Hepatocyte (in vitro differentiated cells): ENCODE measurements around the gene GRID1. TPM values are rescaled to one million over a fixed set of nuclear protein-coding genes. Genes with fewer than 3 reads are reported as not detected.

Source experiments
- DNase-seq: peaks from one replicate; pipeline ENCODE4 v3.0.0-alpha.2; 2016; ENCODE audit warnings: low spot score
- H2AFZ ChIP-seq: fragments of 200-600 bp; sonication (generic); 2 replicates; pipeline ENCODE4 v1.6.0; 2016; ENCODE audit warnings: antibody characterized with exemption, mild to moderate bottlenecking
- H3K27ac ChIP-seq: fragments of 200-600 bp; sonication (generic); 2 replicates; pipeline ENCODE4 v1.5.1; 2016; ENCODE audit warnings: mild to moderate bottlenecking
- H3K27me3 ChIP-seq: fragments of 200-600 bp; sonication (generic); 2 replicates; pipeline ENCODE4 v1.6.1; 2016
- H3K36me3 ChIP-seq: fragments of 200-600 bp; sonication (generic); replicated peaks from 2 replicates; pipeline ENCODE4 v1.5.1; 2016; ENCODE audit warnings: low read depth; ENCODE audit not compliant: insufficient read depth
- H3K4me1 ChIP-seq: fragments of 200-600 bp; sonication (generic); 2 replicates; pipeline ENCODE4 v1.5.1; 2016; ENCODE audit warnings: mild to moderate bottlenecking, moderate library complexity; ENCODE audit not compliant: insufficient read depth
- H3K4me2 ChIP-seq: fragments of 200-600 bp; sonication (generic); 2 replicates; pipeline ENCODE4 v1.6.0; 2016
- H3K4me3 ChIP-seq: fragments of 200-600 bp; sonication (generic); 2 replicates; pipeline ENCODE4 v1.5.1; 2016; ENCODE audit warnings: mild to moderate bottlenecking
- H3K79me2 ChIP-seq: fragments of 200-600 bp; sonication (generic); 2 replicates; pipeline ENCODE4 v1.6.0; 2017; ENCODE audit warnings: mild to moderate bottlenecking
- H3K9me2 ChIP-seq: fragments of 200-600 bp; sonication (generic); replicated peaks from 2 replicates; pipeline ENCODE4 v1.6.0; 2017; ENCODE audit warnings: mild to moderate bottlenecking; ENCODE audit not compliant: insufficient read depth
- H3K9me3 ChIP-seq: fragments of 200-600 bp; sonication (generic); 2 replicates; pipeline ENCODE4 v1.5.1; 2016; ENCODE audit warnings: low read depth, mild to moderate bottlenecking
- H4K20me1 ChIP-seq: fragments of 200-600 bp; sonication (generic); 2 replicates; pipeline ENCODE4 v1.6.0; 2016; ENCODE audit warnings: mild to moderate bottlenecking; ENCODE audit not compliant: insufficient read depth, poor library complexity, severe bottlenecking
- CTCF ChIP-seq: fragments of 200-600 bp; sonication (generic); IDR thresholded peaks from 2 replicates; pipeline ENCODE4 v1.5.1; 2016; ENCODE audit warnings: antibody characterized with exemption, mild to moderate bottlenecking; ENCODE audit not compliant: poor library complexity
- EZH2 ChIP-seq: fragments of 200-600 bp; sonication (generic); IDR thresholded peaks from 2 replicates; pipeline ENCODE4 v1.6.1; 2016; ENCODE audit warnings: antibody characterized with exemption, mild to moderate bottlenecking, borderline replicate concordance
- EZH2phosphoT487 ChIP-seq: fragments of 200-600 bp; sonication (generic); IDR thresholded peaks from one replicate; pipeline ENCODE4 v1.6.1; 2018; ENCODE audit warnings: antibody characterized with exemption, mild to moderate bottlenecking, low read depth, moderate library complexity; ENCODE audit not compliant: unreplicated experiment, severe bottlenecking
- WGBS: methylation state at CpG from one replicate; pipeline ENCODE4 v1.1.6; 2016; ENCODE audit warnings: low lambda C conversion rate; ENCODE audit errors: missing lambda C conversion rate; 5-methylcytosine and 5-hydroxymethylcytosine counted together
- polyA plus RNA-seq: library from polyadenylated mRNA; unstranded; fragments of >200 nt; fragmentation: Nextera tagmentation; extraction: Ambion mirVana; gene quantifications from 2 replicates; pipeline ENCODE4 v1.2.1, GENCODE V29; 2016
- total RNA-seq: library from RNA; depleted of rRNA; stranded (reverse); fragments of >200 nt; gene quantifications from 2 replicates; pipeline ENCODE4 v1.2.3, GENCODE V29; 2014

The GRID1 gene
- total and polyA plus RNA-seq, 2 experiments from 2014 or later = 0.07 to 0.37 TPM

DNA sequence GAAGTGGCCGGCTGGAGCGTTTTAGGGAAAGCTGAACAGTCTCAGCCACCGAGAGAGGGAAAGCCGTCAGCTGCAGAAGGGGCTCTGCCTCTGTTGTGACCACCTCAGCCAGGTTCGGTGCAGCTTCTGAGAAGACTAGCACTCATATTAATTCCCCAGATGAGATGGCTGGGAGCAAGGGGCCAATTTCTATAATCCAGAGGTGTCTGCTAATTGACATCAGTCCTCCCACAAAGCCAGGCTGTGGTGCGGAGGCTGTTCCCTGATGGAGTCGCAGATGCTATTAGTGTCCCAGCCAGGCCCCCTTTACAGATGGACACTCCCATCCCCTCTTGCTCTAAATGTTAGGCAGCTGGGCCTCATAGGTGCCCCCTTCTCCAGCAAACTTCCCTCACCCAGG, 133.5 kb downstream of the GRID1 start:
- Histone ChIP-seq H3K4me3 (no peak overlapping the region), H3K36me3 (no peaks in the 10 kb centered on the region), H3K9me3 (no peaks in the 10 kb centered on the region), H2AFZ (no peak overlapping the region), H4K20me1 (no peaks in the 10 kb centered on the region), H3K27me3 (no peaks in the 10 kb centered on the region), H3K9me2 (no peaks in the 10 kb centered on the region), H3K79me2 (no peaks in the 10 kb centered on the region), H3K4me1 (no peaks in the 10 kb centered on the region), H3K4me2 (no peak overlapping the region), H3K27ac (no peak overlapping the region)
- no peak for TF ChIP-seq CTCF
- no peak for TF ChIP-seq EZH2phosphoT487
- no peak for TF ChIP-seq EZH2
- 63% methylated on average over 7 of the region's 7 CpGs for WGBS
- DNase-seq = no peak

DNA sequence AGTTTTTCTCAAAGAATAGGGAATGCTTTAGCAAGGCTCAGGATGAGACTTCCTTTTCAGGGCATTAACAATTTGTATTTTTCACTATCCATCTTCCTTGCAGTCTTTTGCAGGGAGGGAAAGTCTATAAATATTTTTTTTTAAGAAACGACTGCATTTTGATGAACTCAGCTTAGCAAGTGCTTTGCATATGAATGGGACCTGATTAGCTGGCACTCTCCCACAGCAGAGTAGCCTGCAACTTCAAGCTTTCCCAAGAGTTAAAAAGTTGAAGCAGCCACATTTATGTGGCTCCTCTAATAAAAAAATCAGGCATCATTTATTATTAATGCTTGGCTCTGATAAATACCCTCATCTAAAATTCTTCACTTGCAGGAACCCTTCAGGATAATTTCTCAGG, 134.0 kb downstream of the GRID1 start:
- Histone ChIP-seq H4K20me1 (no peaks in the 10 kb centered on the region), H3K4me2 (no peak overlapping the region), H2AFZ (no peak overlapping the region), H3K36me3 (no peaks in the 10 kb centered on the region), H3K79me2 (no peaks in the 10 kb centered on the region), H3K9me3 (no peaks in the 10 kb centered on the region), H3K27me3 (no peaks in the 10 kb centered on the region), H3K4me3 (no peak overlapping the region), H3K27ac (no peak overlapping the region), H3K4me1 (no peaks in the 10 kb centered on the region), H3K9me2 (no peaks in the 10 kb centered on the region)
- TF ChIP-seq CTCF = no peak
- TF ChIP-seq EZH2phosphoT487 = no peak
- no peak for TF ChIP-seq EZH2
- 11% methylated on average over 1 of the region's 1 CpG for WGBS
- DNase-seq = no peak

- Histone ChIP-seq H3K9me2 (no peaks in the 10 kb centered on the region), H3K4me2 (no peak overlapping the region), H3K27ac (no peak overlapping the region), H3K4me1 (no peaks in the 10 kb centered on the region), H4K20me1 (no peaks in the 10 kb centered on the region), H2AFZ (no peak overlapping the region), H3K27me3 (no peaks in the 10 kb centered on the region), H3K9me3 (no peaks in the 10 kb centered on the region), H3K4me3 (no peak overlapping the region), H3K36me3 (no peaks in the 10 kb centered on the region), H3K79me2 (no peaks in the 10 kb centered on the region)
- DNase-seq = no peak
- WGBS = 65% methylated on average over 11 of the region's 11 CpGs
- TF ChIP-seq EZH2phosphoT487 = no peak
- no peak for TF ChIP-seq EZH2
- no peak for TF ChIP-seq CTCF
Measured at GRCh38 chr10:86231796-86232560, 134.6 kb downstream of the GRID1 start.
